Measurements from ENCODE around the gene UNC13B.

The UNC13B gene

GRCh38 chr9:35333551-35333950, 171.7 kb downstream of the UNC13B start:
- DNase-seq (ENCODE audit: low read depth in 3 of 3) = no peak

- no peak for DNase-seq (ENCODE audit: low read depth in 3 of 3)
Observed at GRCh38 chr9:35335164-35335563, 173.4 kb downstream of the UNC13B start.

GRCh38 chr9:35338086-35338485, 176.3 kb downstream of the UNC13B start:
- no peak for DNase-seq (ENCODE audit: low read depth in 3 of 3)

GRCh38 chr9:35338561-35339274, 176.9 kb downstream of the UNC13B start:
- DNase-seq (ENCODE audit: low read depth in 3 of 3) = no peak

- no peak for DNase-seq (ENCODE audit: low read depth in 3 of 3)
Observed at GRCh38 chr9:35340046-35340445, 178.2 kb downstream of the UNC13B start.

GRCh38 chr9:35341021-35341420, 179.2 kb downstream of the UNC13B start:
- DNase-seq (ENCODE audit: low read depth in 3 of 3) = no peak

- DNase-seq (ENCODE audit: low read depth in 3 of 3) = no peak
Observed at GRCh38 chr9:35341585-35341984, 179.8 kb downstream of the UNC13B start.

GRCh38 chr9:35342221-35342958, 180.6 kb downstream of the UNC13B start:
- no peak for DNase-seq (ENCODE audit: low read depth in 3 of 3)

GRCh38 chr9:35348109-35348508, 186.3 kb downstream of the UNC13B start:
- no peak for DNase-seq (ENCODE audit: low read depth in 3 of 3)

GRCh38 chr9:35349287-35349990, 187.6 kb downstream of the UNC13B start:
- no peak for DNase-seq (ENCODE audit: low read depth in 3 of 3)

GRCh38 chr9:35350212-35350611, 188.4 kb downstream of the UNC13B start:
- no peak for DNase-seq (ENCODE audit: low read depth in 3 of 3)

GRCh38 chr9:35350827-35351549, 189.2 kb downstream of the UNC13B start:
- no peak for DNase-seq (ENCODE audit: low read depth in 3 of 3)

GRCh38 chr9:35353731-35354365, 192.0 kb downstream of the UNC13B start:
- DNase-seq (ENCODE audit: low read depth in 3 of 3) = no peak

- no peak for DNase-seq (ENCODE audit: low read depth in 3 of 3)
Observed at GRCh38 chr9:35355939-35356338, 194.1 kb downstream of the UNC13B start.

GRCh38 chr9:35357116-35357515, 195.3 kb downstream of the UNC13B start:
- DNase-seq (ENCODE audit: low read depth in 3 of 3) = no peak

GRCh38 chr9:35357826-35358225, 196.0 kb downstream of the UNC13B start:
- no peak for DNase-seq (ENCODE audit: low read depth in 3 of 3)

GRCh38 chr9:35364817-35365585, 203.2 kb downstream of the UNC13B start:
- no peak for DNase-seq (ENCODE audit: low read depth in 3 of 3)

- no peak for DNase-seq (ENCODE audit: low read depth in 3 of 3)
Observed at GRCh38 chr9:35366627-35367026, 204.8 kb downstream of the UNC13B start.

- DNase-seq (ENCODE audit: low read depth in 3 of 3) = no peak
Observed at GRCh38 chr9:35367451-35367850, 205.6 kb downstream of the UNC13B start.

- no peak for DNase-seq (ENCODE audit: low read depth in 3 of 3)
Observed at GRCh38 chr9:35370241-35370640, 208.4 kb downstream of the UNC13B start.

GRCh38 chr9:35374436-35374835, 212.6 kb downstream of the UNC13B start:
- DNase-seq (ENCODE audit: low read depth in 3 of 3) = no peak

Data from stimulated activated CD4-positive, alpha-beta T cell treated with anti-CD3 and anti-CD28 coated beads, TNF-alpha, amount 100 ng/mL, for 24 hours (primary cell).